DND-41 (cell line): ENCODE results near the gene KIF13A.

Source experiments
- EZH2 ChIP-seq: IDR thresholded peaks from 3 replicates; pipeline ENCODE4 v1.6.1; 2012; ENCODE audit warnings: borderline replicate concordance, low read depth, mild to moderate bottlenecking, moderate library complexity, low read length, inconsistent platforms; ENCODE audit not compliant: severe bottlenecking
- TF ChIP-seq, protein P1 (sequence below): IDR thresholded peaks from 2 replicates; pipeline ENCODE4 v1.5.1; 2012; ENCODE audit warnings: borderline replicate concordance, low read length, moderate library complexity, mild to moderate bottlenecking; ENCODE audit not compliant: poor library complexity, severe bottlenecking; ENCODE audit errors: extremely low read depth

- TF ChIP-seq, protein P1, sequence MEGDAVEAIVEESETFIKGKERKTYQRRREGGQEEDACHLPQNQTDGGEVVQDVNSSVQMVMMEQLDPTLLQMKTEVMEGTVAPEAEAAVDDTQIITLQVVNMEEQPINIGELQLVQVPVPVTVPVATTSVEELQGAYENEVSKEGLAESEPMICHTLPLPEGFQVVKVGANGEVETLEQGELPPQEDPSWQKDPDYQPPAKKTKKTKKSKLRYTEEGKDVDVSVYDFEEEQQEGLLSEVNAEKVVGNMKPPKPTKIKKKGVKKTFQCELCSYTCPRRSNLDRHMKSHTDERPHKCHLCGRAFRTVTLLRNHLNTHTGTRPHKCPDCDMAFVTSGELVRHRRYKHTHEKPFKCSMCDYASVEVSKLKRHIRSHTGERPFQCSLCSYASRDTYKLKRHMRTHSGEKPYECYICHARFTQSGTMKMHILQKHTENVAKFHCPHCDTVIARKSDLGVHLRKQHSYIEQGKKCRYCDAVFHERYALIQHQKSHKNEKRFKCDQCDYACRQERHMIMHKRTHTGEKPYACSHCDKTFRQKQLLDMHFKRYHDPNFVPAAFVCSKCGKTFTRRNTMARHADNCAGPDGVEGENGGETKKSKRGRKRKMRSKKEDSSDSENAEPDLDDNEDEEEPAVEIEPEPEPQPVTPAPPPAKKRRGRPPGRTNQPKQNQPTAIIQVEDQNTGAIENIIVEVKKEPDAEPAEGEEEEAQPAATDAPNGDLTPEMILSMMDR: no peak
- TF ChIP-seq EZH2: no peak
Measured at GRCh38 chr6:17980329-17980728, 7.1 kb downstream of the KIF13A start.
